ENCODE data around the gene KAT5. TPM values are rescaled to one million over a fixed set of nuclear protein-coding genes. Genes with fewer than 3 reads are reported as not detected.

Gene KAT5
- total and polyA plus RNA-seq, 2 of the 13 experiments (the other 11 are each of a cell fraction or from before 2014, with no cell fraction given) = 35.2 to 48.3 TPM

DNA sequence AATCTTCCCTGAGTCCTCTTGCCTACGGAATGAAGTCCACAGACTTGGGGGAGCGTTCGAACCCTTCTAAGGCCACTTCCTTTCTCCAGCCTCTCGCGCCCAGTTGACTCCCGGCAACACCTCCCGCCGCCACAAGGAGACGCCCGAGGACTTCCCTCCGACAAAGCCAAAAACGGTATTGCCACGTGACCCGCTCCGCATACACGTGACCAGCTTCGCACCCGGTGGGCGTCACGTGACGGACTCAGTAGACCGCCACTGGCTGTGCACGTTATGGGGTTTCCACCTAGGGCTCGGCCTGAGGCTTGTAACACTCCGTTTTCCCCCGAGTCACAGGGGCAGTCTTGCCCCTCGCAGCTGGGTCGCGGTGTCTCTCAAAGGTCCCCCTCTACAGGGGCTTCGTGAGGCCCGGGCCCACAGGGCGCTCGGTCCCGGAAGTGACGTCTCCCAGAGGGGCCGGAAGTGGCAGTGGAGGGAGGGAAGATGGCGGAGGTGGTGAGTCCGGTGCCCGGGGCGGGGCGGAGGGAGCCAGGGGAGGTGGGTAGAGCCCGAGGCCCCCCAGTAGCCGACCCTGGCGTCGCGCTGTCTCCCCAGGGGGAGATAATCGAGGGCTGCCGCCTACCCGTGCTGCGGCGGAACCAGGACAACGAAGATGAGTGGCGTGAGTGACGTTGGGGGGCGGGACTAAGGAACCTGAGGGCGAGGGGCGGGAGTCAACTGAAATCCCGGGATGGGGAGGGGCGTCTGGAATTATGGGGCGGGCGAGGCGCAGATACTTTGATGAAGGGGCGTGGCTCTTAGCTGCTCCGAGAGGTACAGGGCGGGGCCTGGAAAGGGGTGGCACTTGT lies at the start of gene KAT5 (continued):
- TF ChIP-seq PRDM10 (CRISPR knock-in tag; IDR thresholded peaks at IDR 0.05; ENCODE audit: low read depth) (0 out of 2 replicates have a peak, but pooled peaks have one; percentile 59), HNRNPLL (IDR thresholded peaks at IDR 0.05; ENCODE audit: low read depth, low read length, poor library complexity, severe bottlenecking) (peak; percentile 69), AGO2 (optimal IDR thresholded peaks at IDR 0.05; ENCODE audit: low read depth, low read length) (peak; percentile 83), FOXP1 (IDR thresholded peaks at IDR 0.05) (no peak), FOXP1 (CRISPR knock-in tag; IDR thresholded peaks at IDR 0.05) (no peak), ZNF441 (CRISPR knock-in tag; IDR thresholded peaks at IDR 0.05; ENCODE audit: borderline replicate concordance) (peak; percentile 92; the same call in 1 of the 2 replicates), MTA1 (CRISPR knock-in tag; IDR thresholded peaks at IDR 0.05; ENCODE audit: borderline replicate concordance) (peak; percentile 53; the same call in 1 of the 2 replicates), ZNF333 (CRISPR knock-in tag; IDR thresholded peaks at IDR 0.05; ENCODE audit: borderline replicate concordance) (peak; percentile 92), IRX3 (CRISPR knock-in tag; IDR thresholded peaks at IDR 0.05; ENCODE audit: borderline replicate concordance, low read depth) (peak; percentile 89; the same call in 1 of the 2 replicates), ZNF891 (CRISPR knock-in tag; IDR thresholded peaks at IDR 0.05) (peak; percentile 98), NFIC (IDR thresholded peaks at IDR 0.05; ENCODE audit: low read length) (peak; percentile 89; the same call in 1 of the 2 replicates), CREB3 (CRISPR knock-in tag; IDR thresholded peaks at IDR 0.05) (peak; percentile 89; the same call in 1 of the 2 replicates), MXD3 (CRISPR knock-in tag; IDR thresholded peaks at IDR 0.05) (peak; percentile 89), HNRNPL (IDR thresholded peaks at IDR 0.05; ENCODE audit: low read depth, low read length) (peak; percentile 78), ZNF616 (CRISPR knock-in tag; IDR thresholded peaks at IDR 0.05; ENCODE audit: low read depth) (peak; percentile 93), PRPF4 (IDR thresholded peaks at IDR 0.05; ENCODE audit: low read depth, low read length, poor library complexity, severe bottlenecking) (no peak), CBFB (CRISPR knock-in tag; IDR thresholded peaks at IDR 0.05) (peak; percentile 80), TRIM22 (IDR thresholded peaks at IDR 0.05) (no peak), ZNF841 (CRISPR knock-in tag; IDR thresholded peaks at IDR 0.05; ENCODE audit: borderline replicate concordance) (peak; percentile 89; the same call in 1 of the 2 replicates), ZNF296 (CRISPR knock-in tag; conservative IDR thresholded peaks at IDR 0.05) (no peak)
- TF ChIP-seq, protein P1, sequence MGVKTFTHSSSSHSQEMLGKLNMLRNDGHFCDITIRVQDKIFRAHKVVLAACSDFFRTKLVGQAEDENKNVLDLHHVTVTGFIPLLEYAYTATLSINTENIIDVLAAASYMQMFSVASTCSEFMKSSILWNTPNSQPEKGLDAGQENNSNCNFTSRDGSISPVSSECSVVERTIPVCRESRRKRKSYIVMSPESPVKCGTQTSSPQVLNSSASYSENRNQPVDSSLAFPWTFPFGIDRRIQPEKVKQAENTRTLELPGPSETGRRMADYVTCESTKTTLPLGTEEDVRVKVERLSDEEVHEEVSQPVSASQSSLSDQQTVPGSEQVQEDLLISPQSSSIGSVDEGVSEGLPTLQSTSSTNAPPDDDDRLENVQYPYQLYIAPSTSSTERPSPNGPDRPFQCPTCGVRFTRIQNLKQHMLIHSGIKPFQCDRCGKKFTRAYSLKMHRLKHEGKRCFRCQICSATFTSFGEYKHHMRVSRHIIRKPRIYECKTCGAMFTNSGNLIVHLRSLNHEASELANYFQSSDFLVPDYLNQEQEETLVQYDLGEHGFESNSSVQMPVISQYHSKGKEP (CRISPR knock-in tag; IDR thresholded peaks at IDR 0.05) = peak; percentile 69; the same call in 1 of the 2 replicates
